ENCODE results near the gene DGKG. TPM values are rescaled to one million over a fixed set of nuclear protein-coding genes. Genes with fewer than 3 reads are reported as not detected.

The DGKG gene
- total RNA-seq, 4 donors from 2014 or later = 1.2 to 13.7 (median 2.1) TPM

DNA sequence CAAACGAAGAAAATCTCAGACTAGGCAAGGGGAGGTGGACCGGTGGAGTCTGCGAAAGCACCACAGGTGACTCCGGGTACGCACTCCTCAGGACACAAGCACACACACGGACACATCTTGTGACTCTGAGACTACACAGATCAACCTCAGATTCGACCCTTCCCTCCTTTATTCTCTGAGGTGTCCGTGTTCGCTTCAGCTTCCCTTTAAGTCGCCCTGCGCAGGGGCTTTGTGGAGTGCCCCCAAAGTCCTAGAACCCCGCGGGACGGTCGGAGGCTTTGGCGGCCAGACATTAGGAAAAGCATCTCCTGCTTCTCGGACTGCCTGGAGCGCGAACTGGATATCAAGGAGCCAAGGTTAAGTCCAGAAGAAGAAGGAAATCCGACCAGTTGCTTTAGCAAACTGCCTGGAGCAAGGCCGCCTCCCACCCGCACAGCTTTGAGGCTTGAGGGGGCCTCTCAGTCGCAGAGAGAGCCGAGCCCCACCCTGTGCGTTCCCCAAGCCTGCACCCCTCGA, 730 bp downstream of the DGKG start:
- Histone ChIP-seq H3K4me1 (peaks cover 10 to 33% (median 13%) of the 10 kb centered on the region in 3 donors), H3K27me3 (peaks cover 5 to 73% (median 15%) of the 10 kb centered on the region in 4 donors)

DNA sequence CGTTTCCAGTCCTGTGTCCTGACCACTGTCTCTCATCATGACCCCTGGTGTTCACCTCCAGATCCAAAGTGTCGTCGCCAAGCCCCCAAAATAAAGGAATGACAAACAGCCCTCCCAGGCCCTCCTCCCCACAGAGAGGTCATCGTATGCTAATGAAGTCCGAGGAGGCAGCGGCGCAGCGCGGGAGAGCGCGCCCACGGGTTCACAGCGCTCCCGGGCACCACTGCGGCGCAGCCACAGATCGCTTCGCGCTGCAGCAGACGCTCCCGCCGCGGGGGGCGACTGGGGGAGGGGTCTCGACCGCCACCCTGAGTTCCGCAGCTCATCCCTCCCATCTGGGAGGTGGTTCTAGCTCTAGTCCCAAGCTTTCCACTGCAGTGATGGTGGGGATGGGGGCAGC, 1.3 kb downstream of the DGKG start:
- no peaks in the 10 kb centered on the region for H3K36me3 ChIP-seq

More for the DNA sequence above, 730 bp downstream of the DGKG start:
- DNase-seq = no peak
- H3K9me3 ChIP-seq = no peaks in the 10 kb centered on the region
- peak overlapping the region; percentile 30 to 72 (median 52) for H3K4me3 ChIP-seq
- peak overlapping the region; percentile 64 to 87 (median 82) for H3K27ac ChIP-seq
- TF ChIP-seq, protein P1, sequence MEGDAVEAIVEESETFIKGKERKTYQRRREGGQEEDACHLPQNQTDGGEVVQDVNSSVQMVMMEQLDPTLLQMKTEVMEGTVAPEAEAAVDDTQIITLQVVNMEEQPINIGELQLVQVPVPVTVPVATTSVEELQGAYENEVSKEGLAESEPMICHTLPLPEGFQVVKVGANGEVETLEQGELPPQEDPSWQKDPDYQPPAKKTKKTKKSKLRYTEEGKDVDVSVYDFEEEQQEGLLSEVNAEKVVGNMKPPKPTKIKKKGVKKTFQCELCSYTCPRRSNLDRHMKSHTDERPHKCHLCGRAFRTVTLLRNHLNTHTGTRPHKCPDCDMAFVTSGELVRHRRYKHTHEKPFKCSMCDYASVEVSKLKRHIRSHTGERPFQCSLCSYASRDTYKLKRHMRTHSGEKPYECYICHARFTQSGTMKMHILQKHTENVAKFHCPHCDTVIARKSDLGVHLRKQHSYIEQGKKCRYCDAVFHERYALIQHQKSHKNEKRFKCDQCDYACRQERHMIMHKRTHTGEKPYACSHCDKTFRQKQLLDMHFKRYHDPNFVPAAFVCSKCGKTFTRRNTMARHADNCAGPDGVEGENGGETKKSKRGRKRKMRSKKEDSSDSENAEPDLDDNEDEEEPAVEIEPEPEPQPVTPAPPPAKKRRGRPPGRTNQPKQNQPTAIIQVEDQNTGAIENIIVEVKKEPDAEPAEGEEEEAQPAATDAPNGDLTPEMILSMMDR (IDR thresholded peaks at IDR 0.05) = no peak
- TF ChIP-seq POLR2A (IDR thresholded peaks at IDR 0.05) = no peak
- WGBS, 2 donors = 8 to 12% methylated on average over 2 to 11 of the region's 26 CpGs
- intact Hi-C loops (cut with DNase I) = no loop called here
- no peaks in the 10 kb centered on the region for H3K36me3 ChIP-seq

DNA sequence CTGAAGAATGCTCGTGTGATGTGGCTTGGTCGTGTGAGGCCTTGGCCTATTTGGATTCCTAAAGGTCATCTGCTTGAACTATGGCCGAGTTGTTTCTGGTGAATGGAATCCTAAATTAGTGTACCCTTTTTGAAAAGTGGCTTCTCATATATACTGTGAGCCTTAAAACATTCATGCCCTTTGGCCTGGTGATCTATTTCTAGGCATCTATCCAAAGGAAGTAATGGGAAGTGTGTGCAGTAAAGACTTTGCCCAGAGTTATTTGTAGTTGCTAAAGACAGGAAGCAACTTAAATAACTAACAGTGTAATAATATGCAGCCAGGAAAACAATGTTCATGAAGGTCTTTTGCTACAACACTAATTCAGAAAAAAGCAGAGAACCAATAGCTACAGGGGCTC, 3.0 kb downstream of the DGKG start:
- Histone ChIP-seq H3K27ac (no peak overlapping the region), H3K4me3 (no peak overlapping the region), H3K4me1 (peaks cover 9 to 24% (median 10%) of the 10 kb centered on the region in 3 donors), H3K36me3 (no peaks in the 10 kb centered on the region), H3K27me3 (peaks cover 5 to 50% (median 13%) of the 10 kb centered on the region in 4 donors), H3K9me3 (no peaks in the 10 kb centered on the region)
- no peak for DNase-seq
- 65 to 66% methylated on average over 3 of the region's 3 CpGs for WGBS, 2 donors
- no peak for TF ChIP-seq POLR2A (IDR thresholded peaks at IDR 0.05)
- TF ChIP-seq, protein P1 (IDR thresholded peaks at IDR 0.05) = no peak
- intact Hi-C loops (cut with DNase I) = no loop called here

More for the DNA sequence above, 1.3 kb downstream of the DGKG start:
- Histone ChIP-seq H3K4me3 (peak overlapping the region; percentile 30 to 72 (median 52)), H3K27me3 (peaks cover 5 to 67% (median 15%) of the 10 kb centered on the region in 4 donors), H3K9me3 (no peaks in the 10 kb centered on the region), H3K27ac (peak overlapping the region; percentile 64 to 87 (median 82)), H3K4me1 (peaks cover 10 to 33% (median 13%) of the 10 kb centered on the region in 3 donors)
- WGBS, 2 donors = 15% methylated on average over 4 of the region's 27 CpGs; no CpG with 5 or more reads in 1 of the 2 donors
- intact Hi-C loops (cut with DNase I) = no loop called here
- no peak for DNase-seq
- TF ChIP-seq, protein P1 (IDR thresholded peaks at IDR 0.05) = no peak
- TF ChIP-seq POLR2A (IDR thresholded peaks at IDR 0.05) = peak in 2 of 4 donors; percentile 10 to 23

DNA sequence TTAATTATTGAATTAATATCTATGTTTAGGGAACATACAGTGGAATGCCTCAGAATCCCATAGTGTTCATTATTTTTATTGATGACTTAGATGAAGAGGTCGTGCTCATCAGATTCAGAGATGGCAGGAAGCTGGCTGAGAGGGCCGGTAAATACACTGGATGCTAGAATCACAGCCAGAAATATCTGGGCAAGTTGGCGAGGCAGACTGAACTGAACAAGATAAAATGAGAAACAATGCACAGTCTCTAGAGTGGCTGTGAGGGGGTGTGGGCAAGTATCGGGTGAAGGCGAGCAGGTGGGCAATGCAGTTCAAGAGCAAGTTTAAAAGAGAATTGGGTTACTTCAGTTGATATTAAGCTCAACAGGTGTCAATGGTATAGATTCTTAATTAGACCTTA, 5.9 kb downstream of the DGKG start:
- no peak overlapping the region for H3K4me3 ChIP-seq
- no peaks in the 10 kb centered on the region for H3K36me3 ChIP-seq
- no peak overlapping the region for H3K27ac ChIP-seq
- peaks cover 0 to 21% (median 4%) of the 10 kb centered on the region in 4 donors for H3K27me3 ChIP-seq
- DNase-seq = no peak
- TF ChIP-seq POLR2A (IDR thresholded peaks at IDR 0.05) = no peak
- TF ChIP-seq, protein P1 (IDR thresholded peaks at IDR 0.05) = no peak
- H3K4me1 ChIP-seq = peaks cover 0 to 4% (median 0%) of the 10 kb centered on the region in 3 donors
- H3K9me3 ChIP-seq = no peaks in the 10 kb centered on the region
- 65 to 77% methylated on average over 5 of the region's 5 CpGs for WGBS, 2 donors
- intact Hi-C loops (cut with DNase I) = no loop called here

DNA sequence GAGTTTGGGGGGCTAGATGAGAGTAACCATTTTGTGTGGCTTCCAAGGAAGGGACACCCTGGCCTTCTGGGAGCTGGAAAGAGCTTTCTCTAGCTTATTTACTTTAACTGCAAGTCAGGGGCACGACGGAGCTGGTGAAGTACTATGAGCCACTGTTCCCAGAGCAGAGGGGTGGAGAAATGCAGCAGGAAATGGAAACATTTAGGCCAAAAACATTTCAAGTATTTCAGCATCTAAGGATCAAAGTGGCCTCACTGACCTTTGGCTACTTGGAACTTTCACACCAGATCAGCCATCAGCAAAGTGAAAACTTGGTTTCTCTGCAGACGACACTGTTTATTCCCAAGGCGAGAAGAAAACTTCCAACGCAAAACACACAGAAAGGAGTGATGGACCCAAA, 7.9 kb downstream of the DGKG start:
- WGBS, 2 donors = 45 to 61% methylated on average over 5 of the region's 5 CpGs

More for the DNA sequence above, 7.9 kb downstream of the DGKG start:
- no peak for DNase-seq
- Histone ChIP-seq H3K36me3 (no peaks in the 10 kb centered on the region), H3K4me3 (no peak overlapping the region), H3K27me3 (peaks cover 0 to 3% (median 0%) of the 10 kb centered on the region in 4 donors), H3K4me1 (no peaks in the 10 kb centered on the region), H3K27ac (peak overlapping the region in 1 of 4 donors; percentile 29), H3K9me3 (no peaks in the 10 kb centered on the region)
- intact Hi-C loops (cut with DNase I) = no loop called here
- TF ChIP-seq, protein P1 (IDR thresholded peaks at IDR 0.05) = no peak
- TF ChIP-seq POLR2A (IDR thresholded peaks at IDR 0.05) = no peak
